Kidney (tissue), 14 donors: Measurements from ENCODE around the gene JCAD. TPM values are rescaled to one million over a fixed set of nuclear protein-coding genes. Genes with fewer than 3 reads are reported as not detected.

Experiments used
- DNase-seq, 5 donors: peaks; one replicate each; pipeline ENCODE4 v3.0.0-alpha.2; 2013 to 2020
- FAIRE-seq: peaks from 2 replicates; lab custom pipeline; 2012; peaks lifted over from hg19 to GRCh38; lab: Jason Lieb, UNC
- H3K27ac ChIP-seq, 2 donors: one replicate each; pipeline ENCODE4 v1.7.0; 2013; ENCODE audit warnings: low read depth in 2 of 2, low read length in 2 of 2, inconsistent platforms in 1 of 2
- H3K27me3 ChIP-seq: one replicate; pipeline ENCODE4 v1.7.1; 2013; ENCODE audit warnings: low read length, inconsistent platforms; ENCODE audit not compliant: control insufficient read depth, insufficient read depth
- H3K36me3 ChIP-seq, 3 donors: one replicate each; pipeline versions ENCODE4 v1.7.0 to v1.7.1; 2013; ENCODE audit warnings: low read length in 3 of 3, control low read depth in 1 of 3, inconsistent platforms in 1 of 3; ENCODE audit not compliant: insufficient read depth in 3 of 3, control insufficient read depth in 2 of 3
- H3K4me1 ChIP-seq, 3 donors: one replicate each; pipeline versions ENCODE4 v1.7.0 to v1.7.1; 2013; ENCODE audit warnings: low read length in 3 of 3, inconsistent platforms in 1 of 3, low read depth in 1 of 3; ENCODE audit not compliant: control insufficient read depth in 2 of 3, insufficient read depth in 2 of 3
- H3K4me3 ChIP-seq, 3 donors: one replicate each; pipeline versions ENCODE4 v1.7.0 to v1.8.1; 2013; ENCODE audit warnings: low read length in 3 of 3, control low read depth in 1 of 3, inconsistent platforms in 1 of 3
- H3K9ac ChIP-seq, 3 donors: one replicate each; pipeline versions ENCODE4 v1.7.0 to v1.7.1; 2013; ENCODE audit warnings: low read length in 3 of 3, control low read depth in 1 of 3, inconsistent platforms in 1 of 3
- H3K9me3 ChIP-seq, 3 donors: one replicate each; pipeline versions ENCODE4 v1.7.0 to v1.7.1; 2013; ENCODE audit warnings: low read length in 3 of 3, control low read depth in 1 of 3, inconsistent platforms in 1 of 3; ENCODE audit not compliant: control insufficient read depth in 2 of 3, insufficient read depth in 1 of 3
- intact Hi-C: fragments of 100-400 bp; cut with DNase I; formaldehyde crosslinking; loops from one replicate; pipeline ENCODE4 v1.11.1; 2022
- polyA plus RNA-seq: library from polyadenylated mRNA; stranded (reverse); fragments of 350-450 nt; fragmentation: Illumina TruSeq; extraction: RNeasy Lipid Tissue Mini Kit (QIAGEN cat#74804); gene quantifications from one replicate; pipeline ENCODE4 v1.2.3, GENCODE V29; 2014; ENCODE audit warnings: low read depth, low replicate concordance; ENCODE audit not compliant: insufficient read depth
- total RNA-seq: library from RNA; stranded (reverse); fragmentation: NEBNext Ultra II Directional; extraction: Animal tissue kit (Norgen Biotek cat#: 25700); gene quantifications from one replicate; pipeline ENCODE4 v1.2.1, GENCODE V29; 2021
- TF ChIP-seq, protein P1 (sequence below): IDR thresholded peaks from 3 replicates; pipeline ENCODE4 v1.5.1; 2012; ENCODE audit warnings: mild to moderate bottlenecking, moderate library complexity, borderline replicate concordance; ENCODE audit not compliant: insufficient read depth; ENCODE audit errors: extremely low read depth
- donor health status: control.
- donor health status: control.
- donor health status: control.
- donor health status: control.
- donor health status: control.
- donor health status: DM: yes; HTN: yes; CAD: no.
- donor health status: Normal renal cell carcinoma (clear cell type).

The JCAD gene
- total and polyA plus RNA-seq, 2 donors from 2014 or later: 15.7 to 27.1 TPM

DNA sequence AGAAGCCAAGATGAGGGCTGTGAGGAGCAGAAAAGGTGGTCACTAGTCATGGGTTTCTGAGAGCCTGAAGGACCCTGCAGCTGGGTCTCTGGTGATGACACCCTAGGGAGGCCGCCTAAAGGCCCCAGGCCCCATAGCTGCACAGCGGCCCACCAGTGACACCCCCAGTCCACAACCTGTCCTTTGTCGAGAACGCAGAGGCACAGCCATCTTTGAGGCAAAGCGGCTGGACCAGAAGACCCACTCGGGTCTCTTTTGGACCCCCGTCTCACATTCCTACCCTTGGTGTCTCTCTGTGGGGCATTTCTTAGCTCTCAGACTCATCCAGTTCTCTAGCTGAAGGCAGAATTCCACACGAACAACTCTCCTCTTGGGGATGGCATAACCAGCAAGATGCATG lies 18.8 kb downstream of the JCAD start:
- TF ChIP-seq, protein P1, sequence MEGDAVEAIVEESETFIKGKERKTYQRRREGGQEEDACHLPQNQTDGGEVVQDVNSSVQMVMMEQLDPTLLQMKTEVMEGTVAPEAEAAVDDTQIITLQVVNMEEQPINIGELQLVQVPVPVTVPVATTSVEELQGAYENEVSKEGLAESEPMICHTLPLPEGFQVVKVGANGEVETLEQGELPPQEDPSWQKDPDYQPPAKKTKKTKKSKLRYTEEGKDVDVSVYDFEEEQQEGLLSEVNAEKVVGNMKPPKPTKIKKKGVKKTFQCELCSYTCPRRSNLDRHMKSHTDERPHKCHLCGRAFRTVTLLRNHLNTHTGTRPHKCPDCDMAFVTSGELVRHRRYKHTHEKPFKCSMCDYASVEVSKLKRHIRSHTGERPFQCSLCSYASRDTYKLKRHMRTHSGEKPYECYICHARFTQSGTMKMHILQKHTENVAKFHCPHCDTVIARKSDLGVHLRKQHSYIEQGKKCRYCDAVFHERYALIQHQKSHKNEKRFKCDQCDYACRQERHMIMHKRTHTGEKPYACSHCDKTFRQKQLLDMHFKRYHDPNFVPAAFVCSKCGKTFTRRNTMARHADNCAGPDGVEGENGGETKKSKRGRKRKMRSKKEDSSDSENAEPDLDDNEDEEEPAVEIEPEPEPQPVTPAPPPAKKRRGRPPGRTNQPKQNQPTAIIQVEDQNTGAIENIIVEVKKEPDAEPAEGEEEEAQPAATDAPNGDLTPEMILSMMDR: no peak
- Histone ChIP-seq H3K27ac (peak overlapping the region; percentile 28 to 54), H3K9me3 (no peaks in the 10 kb centered on the region), H3K36me3 (no peaks in the 10 kb centered on the region), H3K9ac (no peak overlapping the region), H3K4me1 (peaks cover 0 to 7% (median 0%) of the 10 kb centered on the region in 3 donors), H3K27me3 (no peaks in the 10 kb centered on the region), H3K4me3 (no peak overlapping the region)
- intact Hi-C loops: no loop called here
- DNase-seq (peak in 1 of 5 donors; percentile 2), FAIRE-seq (no peak)

DNA sequence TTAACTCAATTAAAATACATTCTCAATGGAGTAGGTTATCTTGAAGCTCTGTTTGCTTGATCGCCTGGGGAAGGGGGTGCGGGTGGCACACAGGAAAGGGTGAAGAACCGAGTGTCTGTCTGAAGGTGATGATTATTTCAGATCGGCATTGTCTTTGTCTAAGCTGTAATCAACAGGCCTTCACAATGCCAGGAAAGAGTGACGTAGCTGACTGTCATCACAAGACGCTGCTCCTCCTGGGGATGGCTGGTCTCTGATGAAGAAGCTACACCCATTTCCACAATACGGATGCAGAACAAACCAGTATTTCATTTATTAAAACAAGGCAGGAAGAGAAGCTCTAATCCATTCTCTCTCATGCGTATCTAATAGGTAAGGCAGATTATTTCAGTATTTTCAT lies 19.4 kb downstream of the JCAD start:
- no peaks in the 10 kb centered on the region for H3K9me3 ChIP-seq
- intact Hi-C loops: no loop called here
- FAIRE-seq (no peak), DNase-seq (peak in 1 of 5 donors; percentile 10)
- peaks cover 0 to 7% (median 0%) of the 10 kb centered on the region in 3 donors for H3K4me1 ChIP-seq
- H3K36me3 ChIP-seq: no peaks in the 10 kb centered on the region
- H3K27me3 ChIP-seq: no peaks in the 10 kb centered on the region
- no peak overlapping the region for H3K9ac ChIP-seq
- H3K4me3 ChIP-seq: no peak overlapping the region
- H3K27ac ChIP-seq: peak overlapping the region; percentile 54 to 79
- TF ChIP-seq, protein P1: no peak

GRCh38 chr10:30039567-30039966 lies 19.8 kb downstream of the JCAD start:
- H3K27me3 ChIP-seq: no peaks in the 10 kb centered on the region
- no peaks in the 10 kb centered on the region for H3K36me3 ChIP-seq
- no peak overlapping the region for H3K9ac ChIP-seq
- peak overlapping the region; percentile 52 to 79 for H3K27ac ChIP-seq
- intact Hi-C loops: no loop called here
- DNase-seq (peak in 1 of 5 donors; percentile 41), FAIRE-seq (no peak)
- TF ChIP-seq, protein P1: no peak
- H3K4me1 ChIP-seq: peaks cover 0 to 7% (median 0%) of the 10 kb centered on the region in 3 donors
- no peaks in the 10 kb centered on the region for H3K9me3 ChIP-seq
- H3K4me3 ChIP-seq: no peak overlapping the region
